Esophagus squamous epithelium (tissue), 4 donors: ENCODE measurements around the gene VWCE.
"Not testable (repeated sequence)": the region's sequence is repeated elsewhere in the genome, so short reads cannot be mapped to it uniquely, and the experiment has no call there.

ENCODE experiments used
- POLR2A ChIP-seq, 4 donors: fragments of 450-650 bp; IDR thresholded peaks; one replicate each; pipeline ENCODE4 v1.6.1; 2017; ENCODE audit warnings: antibody characterized with exemption in 4 of 4, mild to moderate bottlenecking in 4 of 4, moderate library complexity in 3 of 4
- TF ChIP-seq, protein P1 (sequence below), 6 experiments: fragments of 450-650 bp in 4 of 6; fragments of 200-600 bp in 2 of 6; sonication (generic) in 2 of 6; IDR thresholded peaks; one replicate each; pipeline ENCODE4 v1.5.1; 2016 to 2019; ENCODE audit warnings: antibody characterized with exemption in 6 of 6, mild to moderate bottlenecking in 4 of 6, moderate library complexity in 4 of 6

GRCh38 chr11:61232548-61233145, 62.5 kb downstream of the VWCE start:
- TF ChIP-seq, protein P1, sequence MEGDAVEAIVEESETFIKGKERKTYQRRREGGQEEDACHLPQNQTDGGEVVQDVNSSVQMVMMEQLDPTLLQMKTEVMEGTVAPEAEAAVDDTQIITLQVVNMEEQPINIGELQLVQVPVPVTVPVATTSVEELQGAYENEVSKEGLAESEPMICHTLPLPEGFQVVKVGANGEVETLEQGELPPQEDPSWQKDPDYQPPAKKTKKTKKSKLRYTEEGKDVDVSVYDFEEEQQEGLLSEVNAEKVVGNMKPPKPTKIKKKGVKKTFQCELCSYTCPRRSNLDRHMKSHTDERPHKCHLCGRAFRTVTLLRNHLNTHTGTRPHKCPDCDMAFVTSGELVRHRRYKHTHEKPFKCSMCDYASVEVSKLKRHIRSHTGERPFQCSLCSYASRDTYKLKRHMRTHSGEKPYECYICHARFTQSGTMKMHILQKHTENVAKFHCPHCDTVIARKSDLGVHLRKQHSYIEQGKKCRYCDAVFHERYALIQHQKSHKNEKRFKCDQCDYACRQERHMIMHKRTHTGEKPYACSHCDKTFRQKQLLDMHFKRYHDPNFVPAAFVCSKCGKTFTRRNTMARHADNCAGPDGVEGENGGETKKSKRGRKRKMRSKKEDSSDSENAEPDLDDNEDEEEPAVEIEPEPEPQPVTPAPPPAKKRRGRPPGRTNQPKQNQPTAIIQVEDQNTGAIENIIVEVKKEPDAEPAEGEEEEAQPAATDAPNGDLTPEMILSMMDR (IDR thresholded peaks at IDR 0.05): not testable (repeated sequence)
- not testable (repeated sequence) for TF ChIP-seq POLR2A (IDR thresholded peaks at IDR 0.05)
